Stimulated activated CD4-positive, alpha-beta T cell treated with anti-CD3 and anti-CD28 coated beads, Interleukin-4, amount 100 ng/mL, for 48 hours (primary cell): ENCODE results near the gene CCDC92.
"Not testable (repeated sequence)": the region's sequence is repeated elsewhere in the genome, so short reads cannot be mapped to it uniquely, and the experiment has no call there.

Source experiments
- DNase-seq, 2 donors: peaks; one replicate each; pipeline ENCODE4 v3.0.0-alpha.2; 2020; ENCODE audit warnings: low read depth in 2 of 2

CCDC92 gene

GRCh38 chr12:123936956-123937706 is 35.5 kb downstream of the CCDC92 start:
- DNase-seq, result no peak

DNA sequence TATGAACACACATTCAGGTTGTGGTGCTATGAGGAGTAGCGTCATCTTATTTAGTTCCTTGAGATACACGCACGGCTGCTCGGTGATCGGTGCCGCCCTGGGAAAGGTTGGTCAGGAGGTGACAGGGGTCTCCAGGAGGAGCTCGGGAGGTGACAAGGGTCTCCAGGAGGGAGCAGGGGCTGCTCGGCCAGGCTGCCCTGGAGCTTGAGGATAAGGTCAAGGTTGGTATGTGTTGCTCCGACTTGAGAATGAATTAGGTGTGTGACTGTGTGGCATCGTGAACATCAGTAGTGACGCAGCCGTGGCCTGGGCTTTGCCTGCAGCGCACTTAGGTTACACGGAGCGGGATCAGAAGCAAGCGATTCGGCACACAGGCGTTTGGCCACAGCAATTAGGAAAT is 36.2 kb downstream of the CCDC92 start:
- no peak for DNase-seq

DNA sequence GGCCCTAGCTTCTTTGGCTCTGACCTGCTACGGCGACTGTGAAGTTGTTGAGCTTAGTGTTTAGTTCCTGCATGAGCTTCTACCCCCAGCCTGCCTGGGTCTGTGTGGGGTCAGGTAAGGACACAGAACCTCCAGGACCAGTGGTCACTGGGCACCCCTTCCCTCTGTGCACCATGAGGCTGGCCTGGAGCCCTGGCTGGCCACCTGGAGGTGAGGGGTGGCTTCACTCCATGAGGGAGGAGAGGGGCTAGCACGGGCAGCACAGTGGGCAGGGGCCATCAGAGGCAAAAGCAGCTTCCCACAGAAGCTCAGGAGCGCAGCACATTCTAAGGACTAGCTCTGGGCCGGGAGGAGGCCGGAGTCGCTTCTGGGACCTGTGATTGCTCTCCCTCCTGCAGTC is 36.7 kb downstream of the CCDC92 start:
- no peak for DNase-seq

- DNase-seq, result no peak
Observed at GRCh38 chr12:123934829-123935228, 37.8 kb downstream of the CCDC92 start.

DNA sequence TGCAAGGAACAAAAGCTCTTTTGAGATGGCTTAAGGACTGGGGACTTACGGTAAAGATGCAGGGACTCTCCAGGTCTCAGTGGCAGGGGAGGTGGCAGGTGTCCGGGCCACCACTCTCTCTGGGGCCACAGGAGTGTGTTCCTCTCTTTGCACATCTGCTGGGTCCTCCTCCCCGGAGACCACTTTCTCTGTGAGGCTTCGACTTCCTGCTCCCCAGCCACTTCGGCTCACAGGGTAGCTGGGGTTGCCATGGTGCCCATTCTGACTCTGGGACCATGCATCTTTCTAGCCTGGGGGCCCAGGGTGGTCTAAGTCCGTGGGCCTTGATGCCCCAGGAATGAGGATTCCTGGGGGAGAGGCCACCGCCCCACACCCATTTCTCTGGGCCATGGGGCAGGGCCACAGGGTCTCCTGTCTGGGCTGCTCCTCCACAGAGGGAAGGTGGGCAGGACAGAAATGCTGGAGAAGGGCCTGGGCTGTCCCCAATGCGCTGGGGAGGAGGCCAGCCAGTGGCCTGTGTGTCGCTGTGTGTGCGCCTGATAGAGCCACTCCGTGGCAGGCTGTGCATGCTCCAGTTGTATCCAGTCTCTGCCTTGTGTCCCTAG is 38.5 kb downstream of the CCDC92 start:
- DNase-seq, result no peak

DNA sequence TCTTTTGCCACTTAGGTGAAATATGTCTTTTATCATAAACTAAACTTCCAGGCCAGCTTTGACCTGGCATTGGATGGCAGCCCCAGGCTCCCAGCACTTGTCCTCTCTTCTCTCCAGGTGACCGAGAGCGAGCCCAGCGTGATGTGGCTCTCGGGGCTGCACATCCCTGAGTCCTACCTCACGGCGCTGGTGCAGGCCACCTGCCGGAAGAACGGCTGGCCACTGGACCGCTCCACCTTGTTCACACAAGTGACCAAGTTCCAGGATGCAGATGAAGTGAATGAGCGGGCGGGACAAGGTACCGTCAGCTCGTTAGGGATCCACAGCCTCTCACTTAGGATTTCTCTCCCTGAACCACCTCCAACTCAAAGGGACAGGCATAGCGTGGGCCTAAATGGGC is 39.4 kb downstream of the CCDC92 start:
- DNase-seq, result no peak

DNA sequence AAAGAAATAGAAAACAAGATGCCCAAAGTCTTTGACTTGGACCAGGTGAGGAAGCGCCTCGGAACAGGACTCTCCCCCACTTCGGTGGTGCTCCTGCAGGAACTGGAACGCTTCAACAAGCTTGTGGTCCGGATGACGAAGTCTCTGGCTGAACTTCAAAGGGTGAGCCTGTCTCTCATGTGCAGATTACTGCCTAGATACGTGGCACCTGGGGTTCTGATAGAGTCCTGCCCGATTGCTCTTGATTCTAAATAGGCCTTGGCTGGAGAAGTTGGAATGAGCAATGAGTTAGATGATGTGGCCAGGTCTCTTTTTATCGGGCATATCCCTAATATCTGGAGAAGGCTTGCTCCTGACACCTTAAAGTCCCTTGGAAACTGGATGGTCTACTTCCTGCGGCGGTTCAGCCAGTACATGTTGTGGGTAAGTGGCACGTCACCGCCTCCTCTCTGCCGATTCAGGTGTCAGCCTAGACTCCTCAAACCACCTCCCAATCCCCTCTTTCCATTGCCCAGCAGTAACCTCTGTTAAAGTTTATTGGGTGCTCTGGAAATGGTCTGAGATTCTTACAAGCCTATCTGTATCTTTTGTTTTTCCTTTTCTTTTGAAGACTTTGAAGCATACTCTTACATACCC is 40.8 kb downstream of the CCDC92 start:
- DNase-seq, result no peak

DNA sequence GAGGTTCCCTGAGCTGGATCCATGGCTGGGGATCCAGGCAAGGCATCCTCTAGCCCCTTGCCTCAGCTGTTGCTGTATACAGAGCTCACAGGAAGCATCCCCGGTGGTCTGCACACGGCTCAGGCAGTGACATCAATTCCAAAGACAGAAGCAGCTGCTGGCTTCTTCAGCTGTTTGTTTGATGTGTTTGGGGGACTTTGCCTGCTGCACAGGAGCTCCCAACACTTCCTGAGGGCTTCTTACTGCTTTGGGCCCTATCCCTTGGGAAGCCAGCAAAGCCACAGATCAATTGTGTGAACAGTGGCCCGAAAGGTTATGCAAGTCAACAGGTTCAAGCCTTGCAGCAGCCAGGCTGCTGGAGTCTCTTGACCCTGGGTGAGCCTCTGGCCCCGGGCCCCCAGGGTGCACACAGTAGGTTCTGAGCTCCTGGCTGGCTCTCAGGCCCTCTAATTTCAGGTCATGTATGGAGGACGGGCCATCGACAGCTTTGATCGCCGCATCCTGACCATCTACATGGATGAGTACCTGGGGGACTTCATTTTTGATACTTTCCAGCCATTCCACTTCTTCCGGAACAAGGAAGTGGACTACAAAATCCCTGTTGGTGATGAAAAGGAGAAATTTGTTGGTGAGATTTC is 42.6 kb downstream of the CCDC92 start:
- no peak for DNase-seq

DNA sequence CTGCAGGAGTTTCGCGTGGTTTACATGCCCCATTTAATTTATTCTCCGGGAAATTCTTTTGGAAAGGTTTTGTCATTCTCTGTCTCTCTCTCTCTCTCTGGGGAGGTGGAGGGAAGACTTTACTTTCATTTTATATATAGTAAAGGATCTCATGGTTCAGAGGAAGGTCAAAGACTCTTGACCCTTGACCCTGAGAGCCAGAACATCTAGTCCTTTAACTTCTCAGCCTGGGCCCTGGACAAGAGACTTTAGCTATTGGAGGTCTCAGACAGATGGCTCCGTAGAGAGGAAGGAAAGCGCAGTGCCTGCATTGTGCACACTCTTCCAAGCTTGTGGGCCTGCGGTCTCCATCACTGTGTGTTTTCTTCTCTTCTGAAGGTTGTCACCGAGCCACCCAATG is 43.7 kb downstream of the CCDC92 start:
- no peak for DNase-seq

DNA sequence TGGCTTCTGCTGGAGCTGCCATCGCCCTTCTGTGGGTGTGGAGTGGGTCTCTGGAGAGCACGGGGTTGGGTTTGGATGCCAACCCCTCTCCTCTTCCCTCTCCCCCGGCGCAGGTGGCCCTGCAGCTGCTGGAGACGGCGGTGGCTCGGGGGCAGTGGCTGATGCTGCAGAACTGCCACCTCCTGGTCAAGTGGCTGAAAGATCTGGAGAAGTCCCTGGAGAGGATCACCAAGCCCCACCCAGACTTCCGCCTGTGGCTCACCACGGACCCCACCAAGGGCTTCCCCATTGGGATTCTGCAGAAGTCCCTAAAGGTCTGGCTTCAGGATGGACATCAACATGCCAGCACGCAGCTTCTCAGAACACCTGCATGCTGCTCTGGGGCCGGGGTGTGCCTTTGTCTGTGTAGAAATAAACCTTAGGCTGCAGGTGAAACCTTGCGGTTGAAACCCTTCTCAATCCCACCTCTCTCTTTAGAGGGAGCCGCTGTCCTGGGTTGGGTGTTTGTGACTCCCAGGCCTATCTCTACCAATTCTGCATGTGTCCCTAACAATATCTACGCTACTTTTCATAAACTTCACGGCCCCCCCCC is 44.3 kb downstream of the CCDC92 start:
- DNase-seq, result no peak

GRCh38 chr12:123924539-123924938 is 48.1 kb downstream of the CCDC92 start:
- DNase-seq, result no peak

GRCh38 chr12:123923927-123924326 is 48.7 kb downstream of the CCDC92 start:
- DNase-seq, result no peak

GRCh38 chr12:123923038-123923437 is 49.6 kb downstream of the CCDC92 start:
- no peak for DNase-seq

GRCh38 chr12:123919980-123920360 is 52.7 kb downstream of the CCDC92 start:
- no peak for DNase-seq

DNA sequence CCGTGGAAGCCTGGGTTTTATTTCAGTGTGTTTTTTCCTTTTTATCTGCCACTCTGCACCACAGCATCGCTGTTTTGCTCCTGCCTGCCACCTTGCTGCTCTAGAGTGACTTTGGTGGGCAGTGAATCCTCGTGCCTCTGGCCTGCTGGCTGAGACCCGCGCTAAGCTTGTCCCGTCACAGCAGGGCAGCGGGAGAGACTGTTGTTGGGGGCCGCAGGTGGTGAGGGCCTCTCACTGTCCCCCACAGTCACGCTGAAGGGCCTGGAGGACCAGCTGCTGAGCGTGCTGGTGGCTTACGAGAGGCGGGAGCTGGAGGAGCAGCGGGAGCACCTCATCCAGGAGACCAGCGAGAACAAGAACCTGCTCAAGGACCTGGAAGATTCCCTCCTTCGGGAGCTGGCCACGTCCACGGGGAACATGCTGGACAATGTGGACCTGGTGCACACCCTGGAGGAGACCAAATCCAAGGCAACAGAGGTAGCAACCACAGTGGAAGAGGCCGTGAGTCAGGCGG is 55.2 kb downstream of the CCDC92 start:
- no peak for DNase-seq

- peak; percentile 43 to 46 for DNase-seq
Observed at GRCh38 chr12:123916729-123917128, 55.9 kb downstream of the CCDC92 start.

GRCh38 chr12:123914726-123915333 is 57.8 kb downstream of the CCDC92 start:
- DNase-seq, result no peak

- no peak for DNase-seq
Observed at GRCh38 chr12:123912415-123913380, 59.9 kb downstream of the CCDC92 start.

GRCh38 chr12:123911672-123912409 is 60.8 kb downstream of the CCDC92 start:
- DNase-seq, result not testable (repeated sequence)

DNA sequence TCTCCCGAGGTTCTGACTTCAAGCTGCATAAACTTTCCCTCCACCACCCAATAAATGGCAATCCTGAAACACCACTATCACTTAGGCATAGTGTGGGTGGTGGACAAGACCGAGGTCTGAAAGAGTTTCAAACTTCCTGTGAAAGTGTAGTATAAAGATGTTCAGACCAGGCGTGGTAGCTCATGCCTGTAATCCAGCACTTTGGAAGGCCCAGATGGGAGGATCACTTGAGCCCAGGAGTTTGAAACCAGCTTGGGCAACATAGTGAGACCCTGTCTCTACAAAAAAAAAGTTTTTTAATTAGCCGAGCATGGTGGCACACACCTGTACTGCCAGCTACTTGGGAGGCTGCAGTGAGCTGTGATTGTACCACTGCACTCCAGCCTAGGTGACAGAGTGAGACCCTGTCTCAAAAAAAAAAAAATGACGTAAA is 61.9 kb downstream of the CCDC92 start:
- DNase-seq, result no peak
